Neural cell (in vitro differentiated cells): ENCODE data around the gene IGFL2. TPM values are rescaled to one million over a fixed set of nuclear protein-coding genes. Genes with fewer than 3 reads are reported as not detected.
"Not testable (repeated sequence)": the region's sequence is repeated elsewhere in the genome, so short reads cannot be mapped to it uniquely, and the experiment has no call there.

ENCODE experiments used
- H2AFZ ChIP-seq: fragments of 200-600, 300-800 bp; sonication (generic), shearing (Covaris generic); 2 replicates; pipeline ENCODE4 v1.6.0; 2014; ENCODE audit warnings: low read depth, mild to moderate bottlenecking, antibody characterized with exemption, low read length, moderate library complexity
- H3F3A ChIP-seq: fragments of 200-600 bp; shearing (Covaris generic); 2 replicates; pipeline ENCODE4 v1.6.1; 2016; ENCODE audit warnings: mild to moderate bottlenecking, moderate library complexity, mixed read lengths, antibody characterized with exemption, low read length; ENCODE audit not compliant: insufficient read depth, poor library complexity, severe bottlenecking
- H3K27ac ChIP-seq: fragments of 200-600, 300-800 bp; sonication (generic), shearing (Covaris generic); 2 replicates; pipeline ENCODE4 v1.5.1; 2014; ENCODE audit warnings: mild to moderate bottlenecking, low read length, moderate library complexity
- H3K27me3 ChIP-seq: fragments of 300-800, 200-600 bp; sonication (generic), shearing (Covaris generic); 2 replicates; pipeline ENCODE4 v1.6.0; 2014; ENCODE audit warnings: mild to moderate bottlenecking, low read depth, low read length, moderate library complexity; ENCODE audit not compliant: insufficient read depth
- H3K36me3 ChIP-seq: fragments of 300-800, 200-600 bp; sonication (generic), shearing (Covaris generic); 2 replicates; pipeline ENCODE4 v1.5.1; 2014; ENCODE audit warnings: mild to moderate bottlenecking, antibody characterized with exemption, low read length, moderate library complexity; ENCODE audit not compliant: insufficient read depth
- H3K4me2 ChIP-seq: fragments of 300-800, 200-600 bp; sonication (generic), shearing (Covaris generic); 2 replicates; pipeline ENCODE4 v1.6.0; 2014; ENCODE audit warnings: mild to moderate bottlenecking, low read length
- H3K4me3 ChIP-seq: fragments of 300-800, 200-600 bp; sonication (generic), shearing (Covaris generic); 2 replicates; pipeline ENCODE4 v1.5.1; 2014; ENCODE audit warnings: mild to moderate bottlenecking, low read length, moderate library complexity
- H3K79me2 ChIP-seq: fragments of 200-600 bp; shearing (Covaris generic); replicated peaks from 2 replicates; pipeline ENCODE4 v1.6.0; 2014; ENCODE audit warnings: mild to moderate bottlenecking, low read length, moderate library complexity; ENCODE audit not compliant: insufficient read depth
- H3K9ac ChIP-seq: fragments of 300-800, 200-600 bp; sonication (generic), shearing (Covaris generic); 2 replicates; pipeline ENCODE4 v1.6.1; 2016; ENCODE audit warnings: mild to moderate bottlenecking, low read length, mixed read lengths
- H3K9me2 ChIP-seq: fragments of 200-600 bp; shearing (Covaris generic); 2 replicates; pipeline ENCODE4 v1.6.1; 2016; ENCODE audit warnings: mild to moderate bottlenecking, low read length, mixed read lengths; ENCODE audit not compliant: insufficient read depth
- H3K9me3 ChIP-seq: fragments of 200-600, 300-800 bp; sonication (generic), shearing (Covaris generic); 2 replicates; pipeline ENCODE4 v1.6.1; 2016; ENCODE audit warnings: mild to moderate bottlenecking, mixed run types, low read length, moderate library complexity, mixed read lengths
- H4K20me1 ChIP-seq: fragments of 200-600 bp; shearing (Covaris generic); 2 replicates; pipeline ENCODE4 v1.6.1; 2016; ENCODE audit warnings: mild to moderate bottlenecking, mixed run types; ENCODE audit not compliant: insufficient read depth
- CTCF ChIP-seq: fragments of 450-650 bp; IDR thresholded peaks from 2 replicates; pipeline ENCODE4 v1.5.1; 2014; ENCODE audit warnings: antibody characterized with exemption, mild to moderate bottlenecking, moderate library complexity; ENCODE audit not compliant: poor library complexity, severe bottlenecking
- EP300 ChIP-seq: fragments of 450-650 bp; conservative IDR thresholded peaks from 2 replicates; pipeline ENCODE4 v1.6.1; 2014; ENCODE audit warnings: antibody characterized with exemption, mild to moderate bottlenecking, moderate library complexity; ENCODE audit not compliant: poor library complexity, severe bottlenecking
- EZH2 ChIP-seq: fragments of 200-600, 300-800 bp; shearing (Covaris generic), sonication (generic); IDR thresholded peaks from 2 replicates; pipeline ENCODE4 v1.6.1; 2014; ENCODE audit warnings: antibody characterized with exemption, low read length, borderline replicate concordance, mild to moderate bottlenecking; ENCODE audit not compliant: insufficient read depth, poor library complexity, severe bottlenecking
- MXI1 ChIP-seq: fragments of 450-650 bp; conservative IDR thresholded peaks from 2 replicates; pipeline ENCODE4 v1.6.1; 2014; ENCODE audit warnings: antibody characterized with exemption, mild to moderate bottlenecking; ENCODE audit not compliant: poor library complexity, severe bottlenecking
- POLR2AphosphoS5 ChIP-seq: IDR thresholded peaks from 2 replicates; pipeline ENCODE4 v1.6.1; 2012
- RAD21 ChIP-seq: fragments of 450-650 bp; conservative IDR thresholded peaks from 2 replicates; pipeline ENCODE4 v1.6.1; 2014; ENCODE audit warnings: antibody characterized with exemption, mild to moderate bottlenecking, moderate library complexity
- REST ChIP-seq: IDR thresholded peaks from 2 replicates; pipeline ENCODE4 v1.6.1; 2012; ENCODE audit warnings: borderline replicate concordance
- SMC3 ChIP-seq: fragments of 450-650 bp; conservative IDR thresholded peaks from 2 replicates; pipeline ENCODE4 v1.6.1; 2014; ENCODE audit warnings: antibody characterized with exemption, mild to moderate bottlenecking, moderate library complexity; ENCODE audit not compliant: poor library complexity
- TAF1 ChIP-seq: IDR thresholded peaks from 2 replicates; pipeline ENCODE4 v1.6.1; 2012; ENCODE audit warnings: low read depth
- polyA plus RNA-seq: library from polyadenylated mRNA; depleted of rRNA; stranded (reverse); fragments of >200 nt; gene quantifications from 2 replicates; pipeline ENCODE4 v1.2.3, GENCODE V29; 2014

The IGFL2 gene
- polyA plus RNA-seq, 1 donor from 2014 or later, result not detected

GRCh38 chr19:46206682-46207081 lies 58.6 kb downstream of the IGFL2 start:
- no peak overlapping the region for H3K4me2 ChIP-seq
- H3K9me3 ChIP-seq, result no peaks in the 10 kb centered on the region
- no peak overlapping the region for H3K4me3 ChIP-seq
- no peak overlapping the region for H3K27ac ChIP-seq
- no peak overlapping the region for H3K9ac ChIP-seq
- H3K9me2 ChIP-seq, result no peaks in the 10 kb centered on the region
- no peak overlapping the region for H2AFZ ChIP-seq
- H3F3A ChIP-seq, result no peaks in the 10 kb centered on the region
- H3K27me3 ChIP-seq, result no peaks in the 10 kb centered on the region
- no peak for TF ChIP-seq EZH2
- no peak for TF ChIP-seq RAD21
- TF ChIP-seq EP300, result no peak
- no peak for TF ChIP-seq POLR2AphosphoS5
- no peak for TF ChIP-seq MXI1
- no peak for TF ChIP-seq CTCF
- no peak for TF ChIP-seq SMC3
- TF ChIP-seq TAF1, result no peak
- TF ChIP-seq REST, result no peak
- H3K36me3 ChIP-seq, result no peaks in the 10 kb centered on the region
- no peaks in the 10 kb centered on the region for H4K20me1 ChIP-seq
- no peaks in the 10 kb centered on the region for H3K79me2 ChIP-seq

- not testable (repeated sequence) for H3K4me3 ChIP-seq, H3K36me3 ChIP-seq, H3K4me2 ChIP-seq, H2AFZ ChIP-seq, H3K9ac ChIP-seq, H4K20me1 ChIP-seq, H3K27ac ChIP-seq, H3K9me2 ChIP-seq, H3F3A ChIP-seq, H3K79me2 ChIP-seq, H3K27me3 ChIP-seq, H3K9me3 ChIP-seq
Observed at GRCh38 chr19:46207858-46208257, 59.8 kb downstream of the IGFL2 start.

- Histone ChIP-seq H3K36me3 (no peaks in the 10 kb centered on the region), H3K27ac (no peak overlapping the region), H3K4me3 (no peak overlapping the region), H3K9me3 (no peaks in the 10 kb centered on the region), H2AFZ (no peak overlapping the region), H3K79me2 (no peaks in the 10 kb centered on the region), H3K9ac (no peak overlapping the region), H3F3A (no peaks in the 10 kb centered on the region), H3K27me3 (no peaks in the 10 kb centered on the region), H3K9me2 (no peaks in the 10 kb centered on the region), H3K4me2 (no peak overlapping the region), H4K20me1 (no peaks in the 10 kb centered on the region)
- TF ChIP-seq EP300, result no peak
- no peak for TF ChIP-seq MXI1
- no peak for TF ChIP-seq TAF1
- no peak for TF ChIP-seq POLR2AphosphoS5
- no peak for TF ChIP-seq SMC3
- no peak for TF ChIP-seq EZH2
- TF ChIP-seq RAD21, result no peak
- no peak for TF ChIP-seq CTCF
- no peak for TF ChIP-seq REST
Observed at GRCh38 chr19:46209051-46209450, 61.0 kb downstream of the IGFL2 start.
